IMR-90 (cell line): ENCODE results near the gene FOXO3.

Source experiments
- BHLHE40 ChIP-seq: fragments of 150-350 bp; IDR thresholded peaks from 2 replicates; pipeline ENCODE4 v1.6.1; 2016; ENCODE audit warnings: mild to moderate bottlenecking, low read depth, low read length
- CEBPB ChIP-seq: IDR thresholded peaks from 2 replicates; pipeline ENCODE4 v1.6.1; 2012; ENCODE audit warnings: low read depth, low read length, improper control_type of control experiment
- CTCF ChIP-seq: conservative IDR thresholded peaks from 2 replicates; pipeline ENCODE4 v1.5.1; 2012; ENCODE audit warnings: mild to moderate bottlenecking, low read depth, low read length, improper control_type of control experiment
- MAFK ChIP-seq: IDR thresholded peaks from 2 replicates; pipeline ENCODE4 v1.6.1; 2012; ENCODE audit warnings: low read depth, low read length, improper control_type of control experiment
- MXI1 ChIP-seq: IDR thresholded peaks from 2 replicates; pipeline ENCODE4 v1.6.1; 2012; ENCODE audit warnings: low read depth, mild to moderate bottlenecking, low read length, moderate library complexity, borderline replicate concordance
- NFE2L2 ChIP-seq: fragments of 150-350 bp; IDR thresholded peaks from 2 replicates; pipeline ENCODE4 v1.6.1; 2016; ENCODE audit warnings: low read depth, mild to moderate bottlenecking, low read length
- POLR2A ChIP-seq: IDR thresholded peaks from 2 replicates; pipeline ENCODE4 v1.6.1; 2012; ENCODE audit warnings: mild to moderate bottlenecking, low read depth, low read length
- RAD21 ChIP-seq: IDR thresholded peaks from 2 replicates; pipeline ENCODE4 v1.6.1; 2012; ENCODE audit warnings: low read length, improper control_type of control experiment
- RCOR1 ChIP-seq: IDR thresholded peaks from 2 replicates; pipeline ENCODE4 v1.6.1; 2012; ENCODE audit warnings: mild to moderate bottlenecking, low read length, improper control_type of control experiment; ENCODE audit not compliant: insufficient replicate concordance
- SMC3 ChIP-seq: fragments of 150-350 bp; IDR thresholded peaks from 2 replicates; pipeline ENCODE4 v1.6.1; 2016; ENCODE audit warnings: low read depth, mild to moderate bottlenecking, antibody characterized with exemption, low read length, moderate library complexity
- TF ChIP-seq, protein P1 (sequence below): fragments of 150-350 bp; IDR thresholded peaks from 2 replicates; pipeline ENCODE4 v1.6.1; 2017; ENCODE audit warnings: mild to moderate bottlenecking, antibody characterized with exemption, low read length, low read depth

DNA sequence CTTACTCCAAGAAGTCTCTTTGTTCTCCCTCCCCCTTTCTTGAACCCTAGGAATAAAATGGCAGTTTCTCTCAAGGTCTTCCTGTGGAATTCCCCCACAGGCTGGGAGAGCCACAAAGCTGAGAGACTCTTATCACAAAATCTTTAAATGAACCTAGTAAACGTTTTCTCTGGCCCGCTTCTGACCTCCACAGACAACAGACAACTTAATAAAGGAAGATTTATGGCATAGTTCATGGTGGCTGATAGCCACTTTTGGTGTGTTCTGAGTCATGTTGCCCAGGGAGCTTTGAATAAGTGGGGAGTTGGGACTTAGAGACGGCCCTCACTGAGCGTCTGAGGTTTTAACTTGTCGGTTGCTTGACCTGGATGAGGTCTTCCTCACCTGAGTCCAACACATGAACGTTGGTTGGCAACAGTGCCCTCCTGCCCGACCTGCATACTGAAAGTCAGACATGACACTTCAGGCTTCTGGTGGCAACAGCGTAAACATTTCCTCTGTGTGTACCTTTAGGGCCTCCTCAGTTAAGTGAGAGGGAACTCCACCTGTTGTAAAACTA is 124.1 kb downstream of the FOXO3 start:
- TF ChIP-seq BHLHE40 (no peak), CTCF (no peak), POLR2A (no peak), SMC3 (no peak), RAD21 (no peak), MXI1 (no peak), NFE2L2 (no peak), CEBPB (no peak), MAFK (no peak), RCOR1 (no peak)
- TF ChIP-seq, protein P1, sequence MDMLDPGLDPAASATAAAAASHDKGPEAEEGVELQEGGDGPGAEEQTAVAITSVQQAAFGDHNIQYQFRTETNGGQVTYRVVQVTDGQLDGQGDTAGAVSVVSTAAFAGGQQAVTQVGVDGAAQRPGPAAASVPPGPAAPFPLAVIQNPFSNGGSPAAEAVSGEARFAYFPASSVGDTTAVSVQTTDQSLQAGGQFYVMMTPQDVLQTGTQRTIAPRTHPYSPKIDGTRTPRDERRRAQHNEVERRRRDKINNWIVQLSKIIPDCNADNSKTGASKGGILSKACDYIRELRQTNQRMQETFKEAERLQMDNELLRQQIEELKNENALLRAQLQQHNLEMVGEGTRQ, result no peak
